ENCODE results near the gene KRTAP10-6.
"Not testable (repeated sequence)": the region's sequence is repeated elsewhere in the genome, so short reads cannot be mapped to it uniquely, and the experiment has no call there.

Gene KRTAP10-6

DNA sequence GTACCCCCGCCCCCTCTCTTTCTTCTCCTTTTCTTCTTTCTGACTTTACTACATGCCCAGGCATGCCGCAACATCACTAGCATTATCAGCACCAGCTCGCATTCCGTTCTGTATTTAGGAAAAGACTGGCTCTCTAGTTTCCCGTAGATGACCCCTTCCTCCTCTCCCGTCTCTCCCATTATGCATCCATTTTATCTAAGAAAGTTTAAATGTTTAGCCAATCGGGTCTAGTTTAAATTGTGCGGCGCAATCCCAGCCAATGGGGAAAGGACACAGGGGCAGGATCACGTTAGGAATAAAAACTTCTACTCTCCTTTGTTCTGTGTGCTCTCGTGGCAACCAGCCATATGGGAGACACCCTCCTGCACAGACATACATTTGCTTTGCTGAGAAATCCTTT is 5.8 kb upstream of the KRTAP10-6 start:
- DNase-seq, result no peak

DNA sequence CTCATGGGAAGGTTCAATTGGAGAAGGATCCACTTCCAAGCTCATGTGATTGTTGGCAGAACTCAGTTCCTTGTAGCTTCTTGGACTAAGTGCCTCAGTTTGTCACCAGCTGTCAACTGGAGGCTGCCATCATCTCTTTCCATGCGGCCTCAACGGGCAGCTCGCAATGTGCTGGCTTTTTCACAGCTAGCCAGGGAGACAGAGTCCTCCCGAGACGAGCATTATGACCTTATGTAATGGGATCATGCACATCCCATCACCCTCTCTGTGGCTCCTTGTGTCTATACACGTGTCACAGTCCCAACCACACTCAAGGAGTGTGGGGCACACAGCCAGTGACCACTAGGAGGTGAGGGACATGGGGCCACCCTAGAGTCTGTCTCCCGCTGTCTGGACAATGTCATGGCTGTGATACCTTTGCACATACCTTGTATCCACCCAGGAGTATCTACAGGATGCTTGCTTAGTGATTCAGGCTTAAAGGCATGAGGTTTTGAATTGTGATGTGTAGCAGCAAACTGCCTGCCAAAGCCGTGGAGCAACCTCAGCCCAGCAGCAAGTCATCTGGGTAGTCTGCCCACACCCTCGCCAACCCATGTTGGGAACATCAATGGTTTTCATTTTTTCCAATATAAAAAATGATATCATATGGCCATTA is 3.9 kb upstream of the KRTAP10-6 start:
- no peak for DNase-seq

DNA sequence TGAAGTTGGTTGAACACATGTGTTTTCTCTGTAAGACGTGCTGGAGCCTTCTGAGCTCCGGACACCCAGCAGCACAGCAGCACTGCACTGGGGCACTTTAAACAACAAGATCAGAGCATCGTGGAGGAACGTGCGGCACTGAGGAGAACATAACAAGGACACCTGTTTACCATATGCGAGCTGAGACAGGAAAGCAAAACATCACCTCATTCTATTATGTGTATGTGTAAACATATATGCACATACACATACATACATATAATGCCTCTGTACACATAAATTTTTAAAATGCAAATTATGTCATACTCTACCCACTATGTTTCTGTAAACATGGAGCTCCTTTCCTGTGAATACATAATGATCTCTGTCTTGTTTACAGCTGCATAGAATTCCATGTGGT is 3.2 kb upstream of the KRTAP10-6 start:
- no peak for DNase-seq

DNA sequence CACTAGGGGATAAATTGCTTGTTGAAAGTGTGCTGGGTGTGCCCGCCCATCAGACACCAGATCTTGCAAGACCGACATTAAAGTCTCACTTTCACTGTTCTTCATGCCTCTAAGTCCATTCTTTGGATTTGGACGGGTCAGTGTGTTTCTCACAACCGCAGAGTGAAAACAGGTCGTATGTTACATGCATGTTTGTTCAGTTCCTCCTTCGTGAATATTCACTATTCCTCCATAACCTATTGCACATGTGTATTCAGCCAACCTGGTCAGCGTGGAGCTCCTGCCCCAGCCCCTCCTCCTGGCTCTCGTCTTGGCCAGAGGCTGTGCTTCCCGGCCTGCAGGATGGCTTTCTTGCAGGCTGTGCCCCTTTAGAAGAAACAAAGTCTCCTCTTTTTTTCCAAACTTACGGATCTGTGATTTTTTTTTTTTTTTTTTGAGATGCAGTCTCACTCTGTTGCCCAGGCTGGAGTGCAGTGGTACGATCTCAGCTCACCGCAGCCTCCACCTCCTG is 2.2 kb upstream of the KRTAP10-6 start:
- no peak for DNase-seq

DNA sequence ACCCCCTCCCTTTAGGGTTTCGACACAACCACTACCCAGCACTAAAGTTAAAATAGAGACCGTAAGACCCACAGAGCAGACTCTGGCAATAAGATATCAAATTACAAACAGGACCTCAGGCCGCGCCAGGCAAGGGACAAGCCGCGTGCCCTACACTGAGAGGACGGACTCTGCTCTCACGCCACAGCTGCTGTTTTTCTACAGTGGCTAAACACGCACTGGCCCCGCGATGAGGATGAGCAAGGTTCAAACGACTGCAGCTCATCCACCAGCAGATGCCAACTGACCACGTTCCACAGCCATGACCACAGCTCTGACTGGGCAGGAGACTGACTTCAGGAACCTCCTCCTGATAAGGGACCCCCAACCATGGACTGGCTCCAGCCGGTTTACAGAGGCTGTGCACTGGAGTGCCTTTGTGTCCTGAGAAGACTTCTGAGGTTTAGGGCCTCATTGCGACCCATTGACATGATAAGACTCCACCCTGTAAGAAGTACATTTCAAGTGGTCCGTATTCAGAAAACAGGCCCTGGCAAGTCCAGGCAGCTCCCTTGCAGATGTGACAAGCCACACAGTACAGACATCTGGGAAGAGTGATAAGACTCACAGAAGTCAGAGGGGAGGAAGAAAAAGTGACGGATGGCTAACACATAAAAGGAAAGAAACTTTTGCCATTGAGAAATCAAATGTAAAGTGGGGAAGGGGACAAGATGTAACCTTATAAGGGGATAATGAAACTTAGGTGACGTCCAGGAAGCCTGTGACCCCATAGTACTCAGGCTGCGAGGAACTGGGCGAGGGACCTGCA is 1.5 kb upstream of the KRTAP10-6 start:
- no peak for DNase-seq

DNA sequence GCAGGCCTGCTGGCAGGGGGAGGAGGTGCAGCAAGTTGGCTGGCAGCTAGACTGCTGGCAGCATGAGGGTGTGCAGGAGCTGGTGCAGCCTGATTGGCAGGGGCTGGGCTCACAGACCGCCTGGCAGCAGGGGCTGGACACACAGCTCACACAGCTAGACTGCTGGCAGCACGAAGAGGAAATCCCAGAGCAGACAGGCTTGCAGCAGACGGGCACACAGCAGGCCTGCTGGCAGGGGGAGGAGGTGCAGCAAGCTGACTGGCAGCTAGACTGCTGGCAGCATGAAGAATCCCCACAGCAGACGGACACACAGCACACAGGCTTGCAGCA is 539 bp downstream of the KRTAP10-6 start:
- DNase-seq, result peak; percentile 78

DNA sequence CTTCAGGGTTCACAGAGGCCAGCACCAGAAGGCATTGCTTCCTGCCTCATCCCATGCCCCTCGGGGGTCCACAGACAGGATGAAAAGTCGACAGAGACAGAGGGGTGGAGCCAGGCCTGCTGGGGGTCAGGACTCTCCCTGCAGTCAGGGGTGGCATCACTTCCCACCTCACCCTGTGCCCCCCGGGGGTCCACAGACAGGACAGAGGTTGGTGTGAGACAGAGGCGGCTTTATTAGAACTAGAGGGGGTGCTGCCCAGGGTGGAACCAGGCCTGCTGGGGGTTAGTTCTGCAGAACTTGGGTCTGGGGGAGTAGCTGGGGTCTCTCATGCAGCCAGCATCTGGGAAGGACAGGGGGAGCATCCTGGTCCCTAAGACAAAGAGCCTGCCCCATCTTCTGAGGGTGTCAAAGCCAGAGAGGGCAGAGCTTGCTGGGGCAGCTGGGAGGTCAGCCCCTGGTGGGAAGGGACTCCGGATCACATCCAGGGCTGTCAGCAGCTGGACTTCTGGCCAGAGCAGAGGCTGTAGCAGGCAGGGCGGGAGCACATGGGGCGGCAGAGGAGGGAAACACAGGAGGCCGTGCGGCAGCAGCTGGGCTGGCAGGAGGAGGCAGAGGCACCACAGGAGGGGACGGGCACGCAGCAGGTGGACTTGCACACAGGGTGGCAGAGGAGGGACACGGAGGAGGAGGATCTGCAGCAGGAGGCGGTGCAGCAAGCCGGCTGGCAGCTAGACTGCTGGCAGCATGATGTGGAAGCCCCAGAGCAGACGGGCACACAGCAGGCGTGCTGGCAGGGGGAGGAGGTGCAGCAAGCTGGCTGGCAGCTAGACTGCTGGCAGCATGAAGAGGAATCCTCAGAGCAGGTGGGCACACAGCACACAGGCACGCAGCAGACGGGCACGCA is 1.2 kb downstream of the KRTAP10-6 start:
- DNase-seq, result peak; percentile 84

DNA sequence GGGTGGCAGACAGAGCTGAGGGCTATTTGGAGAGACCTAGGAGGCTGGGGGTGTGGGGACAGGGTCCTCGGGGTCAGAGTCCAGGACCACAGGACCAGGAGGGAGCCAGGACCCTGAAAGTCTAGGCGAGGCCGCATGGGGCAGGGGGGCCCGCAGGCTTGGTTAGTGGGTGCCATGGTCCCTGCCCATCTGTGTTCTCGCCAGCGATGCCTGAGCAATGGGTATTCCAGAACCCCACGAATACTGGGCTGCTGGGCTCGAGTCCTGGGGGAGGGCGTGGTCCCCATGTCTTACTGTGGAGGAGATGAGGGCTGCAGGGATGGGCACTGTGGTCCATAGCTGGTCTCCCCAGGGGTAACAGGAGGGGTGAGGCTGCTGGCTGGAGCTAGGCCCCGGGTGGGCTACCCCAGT is 2.0 kb downstream of the KRTAP10-6 start:
- DNase-seq, result no peak

DNA sequence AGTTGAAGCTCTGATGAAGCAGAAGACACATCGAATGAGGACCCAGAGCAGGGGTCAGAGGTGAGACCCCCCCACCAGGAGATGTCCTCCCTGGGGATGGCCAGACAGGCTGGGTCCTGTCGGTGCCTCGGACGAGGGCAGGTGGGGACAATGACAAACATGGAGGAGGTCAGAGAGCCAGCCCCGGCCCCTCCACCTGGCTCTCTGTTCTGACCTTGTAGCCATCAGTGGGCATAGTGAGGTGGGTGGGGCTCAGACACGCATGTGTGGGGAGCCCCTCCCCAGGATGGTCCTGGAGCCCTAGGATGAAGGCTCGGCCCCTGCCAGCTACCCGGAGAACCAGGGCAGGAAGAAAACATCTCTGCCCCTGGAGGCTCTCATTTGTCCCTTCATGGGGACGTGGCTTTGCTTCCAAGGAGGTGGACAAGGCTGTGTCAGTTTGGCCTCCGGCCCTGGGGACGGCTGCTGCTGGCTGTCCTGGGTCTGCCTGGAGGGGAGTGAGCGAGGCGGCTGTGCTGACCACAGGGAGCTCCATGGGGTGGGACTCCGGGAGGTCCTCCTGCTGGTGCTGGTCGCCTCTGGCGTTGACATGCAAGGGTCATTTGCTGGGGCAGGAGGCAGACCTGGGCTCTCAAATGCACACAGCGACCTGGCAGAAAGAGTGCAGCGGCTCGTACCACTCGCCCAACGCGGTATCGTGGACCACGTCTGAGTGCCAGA is 2.6 kb downstream of the KRTAP10-6 start:
- DNase-seq, result no peak

DNA sequence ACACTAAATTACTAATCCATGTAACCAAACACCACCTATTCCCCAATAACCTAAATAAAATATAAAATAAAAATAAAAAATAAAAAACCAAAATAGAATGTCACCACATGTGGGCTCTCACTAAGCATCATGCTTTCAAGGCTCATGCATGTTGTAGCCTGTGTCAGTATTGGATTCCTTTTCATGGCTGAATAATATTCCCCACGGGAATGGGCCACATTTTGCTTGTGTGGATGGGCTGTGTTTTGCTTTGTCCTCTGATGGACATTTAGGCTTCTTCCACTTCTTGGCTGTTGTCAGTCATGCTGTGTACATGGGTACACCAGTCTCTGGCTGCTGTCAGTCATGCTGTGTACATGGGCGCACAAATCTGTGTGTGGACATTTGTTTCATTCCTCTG is 3.2 kb downstream of the KRTAP10-6 start:
- no peak for DNase-seq

DNA sequence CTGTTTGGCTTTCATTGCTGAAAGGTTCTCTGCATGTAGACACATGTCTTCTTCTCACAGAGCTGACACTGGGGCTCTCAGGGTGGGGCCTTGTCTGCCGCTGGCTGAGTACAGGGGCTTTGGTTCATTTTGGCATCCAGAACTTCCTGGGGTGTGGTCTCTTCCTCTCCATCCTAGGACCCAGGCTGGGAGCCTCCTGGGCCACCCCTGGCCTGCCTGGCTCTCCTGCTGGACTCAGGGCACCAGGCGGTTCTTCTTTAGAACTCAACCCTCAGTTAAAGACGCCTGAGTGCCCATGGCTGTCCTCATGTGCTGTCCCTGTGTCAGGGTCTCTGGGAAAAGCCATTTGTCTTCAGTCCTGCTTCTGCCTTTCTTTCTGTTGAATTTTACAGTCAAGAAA is 6.4 kb downstream of the KRTAP10-6 start:
- no peak for DNase-seq

DNA sequence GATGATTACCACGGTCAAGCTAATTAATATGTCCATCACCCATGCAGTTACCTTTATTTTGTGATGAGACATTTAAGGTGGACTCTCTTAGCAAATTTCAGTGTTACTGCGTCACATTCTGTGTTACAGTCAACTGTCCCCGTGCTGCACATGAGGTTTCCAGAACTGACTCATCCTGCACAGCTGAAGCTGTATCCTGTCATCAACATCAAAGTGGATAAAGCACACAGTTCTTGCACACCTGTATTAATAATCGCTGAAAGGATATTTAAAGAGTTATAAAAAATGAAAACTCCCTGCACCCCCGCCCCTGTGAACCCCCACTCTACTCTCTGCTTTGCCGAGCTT is 8.5 kb downstream of the KRTAP10-6 start:
- no peak for DNase-seq

DNA sequence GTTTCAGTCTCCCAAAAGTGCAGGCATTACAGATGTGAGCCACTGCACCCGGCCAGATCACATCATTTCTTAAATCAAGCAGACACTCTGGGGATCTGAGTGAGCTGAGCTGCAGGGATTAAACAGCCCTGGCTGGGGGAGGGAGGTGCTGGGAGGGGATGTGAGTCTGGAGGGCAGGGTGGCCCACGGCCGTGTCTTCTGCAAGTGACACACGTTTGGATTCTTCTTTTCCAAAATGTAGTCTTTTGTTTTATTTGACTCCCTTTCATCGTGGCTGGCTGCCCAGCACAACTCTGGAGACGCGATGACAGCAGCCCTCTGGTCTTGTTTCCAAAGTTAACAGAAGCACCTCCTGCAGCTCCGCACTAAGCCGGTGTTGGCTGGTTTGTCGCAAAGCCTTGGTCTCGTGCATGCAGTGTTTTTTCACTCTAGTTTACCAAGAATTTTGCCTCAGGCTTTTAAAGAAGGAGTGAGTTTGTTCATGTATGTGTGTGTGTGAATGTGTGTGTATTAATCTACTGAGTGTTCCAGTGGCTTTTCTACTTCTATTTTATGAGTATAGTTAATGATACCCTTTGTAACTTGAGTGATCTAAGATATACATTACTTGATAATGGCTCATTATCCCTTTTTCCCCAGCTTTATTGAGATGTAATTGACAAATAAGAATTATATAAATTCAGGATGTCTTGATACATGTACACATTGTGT is 9.1 kb downstream of the KRTAP10-6 start:
- DNase-seq, result no peak

DNA sequence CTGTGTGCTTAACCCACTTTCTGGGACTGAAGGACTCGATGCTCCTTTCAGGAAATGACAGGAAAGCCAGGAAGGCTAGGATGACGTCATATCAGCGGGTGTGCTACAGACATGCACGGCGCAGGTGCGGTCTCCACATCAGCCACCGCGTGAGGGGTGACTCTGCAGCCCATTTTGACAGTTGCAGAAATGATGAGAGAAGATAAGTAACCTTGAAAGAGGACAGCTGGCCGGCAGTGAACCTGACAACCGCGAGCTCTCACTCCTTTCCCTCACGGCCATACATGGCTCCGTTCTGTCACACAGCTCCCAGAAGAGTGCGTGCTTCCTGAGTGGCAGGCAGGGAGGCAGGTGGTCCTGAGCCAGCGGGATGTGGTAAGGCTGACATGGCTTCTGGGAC is 10.2 kb downstream of the KRTAP10-6 start:
- no peak for DNase-seq

DNA sequence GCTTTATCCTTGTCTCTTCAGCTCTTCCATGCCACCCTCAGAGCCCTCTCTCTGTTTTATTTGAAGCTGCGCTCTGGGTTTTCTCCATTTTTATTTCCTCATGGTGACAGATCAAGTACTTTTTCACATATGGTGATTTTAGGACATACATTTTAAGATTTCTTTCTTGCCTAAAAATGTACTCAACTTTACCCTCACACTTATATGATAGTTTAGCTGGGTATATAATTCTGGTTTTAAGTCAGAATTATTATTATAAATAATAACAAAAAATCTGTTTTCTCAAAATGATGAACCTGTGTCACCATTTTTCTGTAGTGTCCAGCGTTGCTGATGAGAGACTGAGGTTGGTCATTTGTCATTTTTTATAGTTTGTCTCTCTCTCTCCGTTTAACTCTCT is 11.1 kb downstream of the KRTAP10-6 start:
- no peak for DNase-seq

DNA sequence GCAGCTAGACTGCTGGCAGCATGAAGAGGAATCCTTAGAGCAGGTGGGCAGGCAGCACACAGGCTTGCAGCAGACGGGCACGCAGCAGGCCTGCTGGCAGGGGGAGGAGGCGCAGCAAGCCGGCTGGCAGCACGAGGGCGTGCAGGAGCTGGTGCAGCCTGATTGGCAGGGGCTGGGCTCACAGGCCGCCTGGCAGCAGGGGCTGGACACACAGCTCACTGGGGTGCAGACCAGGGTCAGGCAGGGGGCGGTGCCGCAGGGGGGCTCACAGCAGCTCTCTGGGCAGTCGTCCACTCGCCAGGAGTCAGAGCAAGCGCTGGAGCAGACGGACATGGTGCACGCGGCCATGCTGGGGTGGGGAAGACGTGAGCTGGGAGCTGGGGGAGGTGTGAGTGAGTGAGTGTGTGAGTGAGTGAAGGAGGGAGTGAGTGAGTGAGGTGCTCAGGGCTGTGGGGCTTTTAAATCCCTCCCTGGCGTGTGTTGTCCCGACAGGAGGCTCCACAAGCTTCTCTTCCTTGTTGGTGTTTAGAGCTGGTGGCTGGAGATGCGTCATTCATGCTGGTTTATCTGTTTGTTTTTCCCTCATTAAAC is 12.0 kb downstream of the KRTAP10-6 start, which contains the start of gene KRTAP10-5:
KRTAP10-5 (minus strand) TSS at position 374 of the 591 bp plus-strand sequence; CDS start at position 348, 26 bp downstream.
- not testable (repeated sequence) for DNase-seq

DNA sequence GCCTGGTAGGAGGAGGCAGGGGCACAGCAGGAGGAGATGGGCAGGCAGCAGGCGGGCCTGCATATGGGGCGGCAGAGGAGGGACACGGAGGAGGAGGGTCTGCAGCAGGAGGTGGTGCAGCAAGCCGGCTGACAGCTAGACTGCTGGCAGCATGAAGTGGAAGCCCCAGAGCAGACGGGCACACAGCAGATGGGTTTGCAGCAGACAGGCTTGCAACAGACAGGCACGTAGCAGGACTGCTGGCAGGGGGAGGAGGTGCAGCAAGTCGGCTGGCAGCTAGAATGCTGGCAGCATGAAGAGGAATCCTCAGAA is 12.5 kb downstream of the KRTAP10-6 start:
- peak; percentile 31 for DNase-seq

DNA sequence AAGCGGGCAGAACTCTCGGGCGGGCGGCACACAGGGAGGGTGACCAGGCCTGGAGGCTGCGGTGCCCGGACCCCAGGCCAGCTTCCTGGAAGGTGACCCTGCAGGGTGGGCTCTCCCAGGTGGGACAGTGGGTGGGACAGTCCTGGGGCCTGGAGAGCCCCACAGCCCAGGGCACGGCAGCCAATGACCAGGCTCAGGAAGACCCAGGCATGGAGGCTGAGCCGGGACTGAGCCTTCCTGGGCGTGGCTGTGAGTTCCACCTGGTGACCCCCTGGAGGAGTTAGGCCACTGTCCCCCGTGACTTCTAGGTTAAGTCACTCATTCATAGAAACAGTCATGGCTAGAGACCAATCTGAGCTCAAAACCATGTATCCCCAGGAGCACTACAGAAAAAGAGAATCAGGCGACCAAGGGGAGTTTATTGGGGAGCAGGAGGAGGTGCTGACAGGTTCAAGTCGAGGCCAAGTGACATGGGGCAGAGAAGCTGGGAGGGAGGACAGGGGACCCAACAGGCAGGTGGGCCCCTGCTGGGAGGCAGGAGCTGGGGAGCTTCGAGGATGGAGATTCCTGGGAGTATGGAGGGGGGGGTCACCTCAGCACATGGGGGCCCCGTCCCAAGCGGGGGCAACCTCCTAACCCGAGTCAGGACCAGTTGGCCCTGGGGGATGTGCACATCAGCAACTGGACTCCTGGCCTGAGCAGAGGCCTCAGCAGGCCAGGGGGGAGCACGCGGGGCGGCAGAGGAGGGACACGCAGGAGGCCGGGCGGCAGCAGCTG is 13.1 kb downstream of the KRTAP10-6 start:
- no peak for DNase-seq

DNA sequence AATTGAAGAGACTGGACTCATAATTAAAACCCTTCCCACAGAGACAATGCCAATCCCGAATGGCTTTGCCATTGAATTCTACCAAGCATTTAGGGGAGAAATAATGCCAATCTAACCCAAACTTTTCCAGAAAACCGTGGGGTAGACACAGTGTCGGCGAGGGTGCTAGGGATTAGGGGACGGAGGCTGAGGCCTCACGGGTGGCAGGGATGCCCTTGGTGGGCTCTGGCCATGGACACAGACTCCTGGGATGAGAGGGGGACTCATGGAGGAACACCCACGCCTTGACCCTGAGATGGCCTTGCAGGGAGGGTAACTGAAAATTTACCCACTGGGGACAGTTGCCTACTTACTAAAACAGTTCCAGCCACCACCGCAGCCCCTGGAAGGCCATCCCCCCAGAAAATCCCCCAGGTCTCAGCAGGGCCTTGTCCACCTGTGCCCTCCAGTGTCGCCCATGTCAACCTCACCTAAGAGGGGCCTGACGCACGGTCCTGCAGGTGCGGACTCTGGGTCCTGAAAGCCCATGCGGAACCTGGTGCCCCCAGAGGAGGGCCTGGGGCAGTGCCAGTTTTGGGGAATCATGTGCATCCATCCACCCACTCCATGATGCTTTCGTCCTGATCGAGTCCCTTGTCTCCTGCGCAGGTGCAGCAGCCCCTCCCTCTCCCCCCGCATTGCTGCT is 13.8 kb downstream of the KRTAP10-6 start:
- DNase-seq, result no peak

DNA sequence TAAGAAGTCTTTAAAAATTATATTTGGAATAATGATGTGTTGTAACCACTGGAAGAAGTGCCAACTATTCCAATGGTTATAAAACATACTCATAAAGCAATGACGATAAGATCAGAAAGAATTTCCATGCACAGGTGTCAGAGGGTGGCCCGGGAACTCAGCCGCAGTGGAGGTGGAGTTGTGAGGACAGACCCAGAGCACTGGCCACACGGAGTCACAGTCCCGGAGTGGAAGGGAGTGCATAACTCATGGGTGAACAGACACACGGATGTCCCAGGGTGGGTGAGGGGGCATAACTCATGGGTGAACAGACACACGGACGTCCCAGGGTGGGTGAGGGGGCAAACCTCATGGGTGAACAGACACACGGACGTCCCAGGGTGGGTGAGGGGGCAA is 16.3 kb downstream of the KRTAP10-6 start:
- no peak for DNase-seq

All from DMS 273 treated with DMSO at 0.1 percent for 48 hours (cell line).